Measurements from ENCODE around the gene VASH2. TPM values are rescaled to one million over a fixed set of nuclear protein-coding genes. Genes with fewer than 3 reads are reported as not detected.
A peak's percentile ranks its signal among the peaks of the same experiment; 100 is the strongest.

VASH2 gene
- total RNA-seq, 1 experiment from 2014 or later, result 303 TPM

DNA sequence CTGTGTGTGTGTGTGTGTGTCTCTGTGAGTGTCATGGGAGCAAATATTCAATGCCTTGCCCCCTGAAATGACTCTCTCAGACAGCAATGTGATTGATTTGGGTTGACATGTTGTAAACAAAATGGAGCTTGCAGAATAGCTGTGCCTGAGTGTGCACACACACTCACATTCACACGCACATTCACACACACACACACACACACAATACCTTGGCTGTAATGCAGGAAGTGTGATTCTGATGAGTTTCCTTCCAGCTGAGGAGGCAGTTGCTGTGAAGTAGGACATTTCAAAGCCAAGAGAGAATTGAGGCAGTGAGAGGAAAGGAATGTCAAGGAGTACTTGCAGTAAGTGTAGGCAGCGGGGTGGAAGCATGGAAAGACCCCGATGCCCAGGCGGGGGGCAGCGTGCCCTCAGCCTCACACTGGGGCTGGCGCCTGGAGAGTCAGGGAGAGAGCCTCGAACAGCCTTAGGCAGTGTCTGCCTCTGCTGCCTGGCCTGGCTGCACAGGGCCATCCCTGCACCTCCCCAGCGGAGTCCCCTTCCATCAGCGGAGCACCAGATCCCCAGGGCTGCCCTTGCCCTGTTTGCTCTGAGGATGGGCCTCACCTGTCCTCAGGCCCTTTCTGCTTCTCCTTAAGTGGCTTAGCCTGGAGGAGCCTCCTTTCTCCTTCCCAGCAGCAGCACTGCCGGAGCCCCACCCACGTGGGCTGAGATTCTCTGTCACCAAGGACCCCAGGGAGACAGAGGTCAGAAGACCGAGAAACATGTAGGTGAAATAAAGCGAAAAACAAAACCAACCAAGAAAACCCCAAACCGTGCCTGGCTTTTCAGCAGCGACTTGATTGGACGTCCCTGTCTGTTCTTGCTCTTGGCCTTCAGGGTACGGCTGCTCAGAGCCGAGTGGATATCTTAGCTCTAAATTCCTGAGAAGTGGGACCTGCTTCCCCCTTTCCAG, 9.2 kb downstream of the VASH2 start:
- Mint-ChIP-seq H3K4me3 (no peak overlapping the region), H3K27ac (peak overlapping the region; percentile 89), H3K9me3 (no peaks in the 10 kb centered on the region), H3K36me3 (peaks cover 100% of the 10 kb centered on the region), H3K27me3 (ENCODE audit: low read depth) (no peaks in the 10 kb centered on the region), H3K4me1 (peaks cover 81% of the 10 kb centered on the region)
- TF ChIP-seq, protein P1, sequence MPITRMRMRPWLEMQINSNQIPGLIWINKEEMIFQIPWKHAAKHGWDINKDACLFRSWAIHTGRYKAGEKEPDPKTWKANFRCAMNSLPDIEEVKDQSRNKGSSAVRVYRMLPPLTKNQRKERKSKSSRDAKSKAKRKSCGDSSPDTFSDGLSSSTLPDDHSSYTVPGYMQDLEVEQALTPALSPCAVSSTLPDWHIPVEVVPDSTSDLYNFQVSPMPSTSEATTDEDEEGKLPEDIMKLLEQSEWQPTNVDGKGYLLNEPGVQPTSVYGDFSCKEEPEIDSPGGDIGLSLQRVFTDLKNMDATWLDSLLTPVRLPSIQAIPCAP (CRISPR knock-in tag; IDR thresholded peaks at IDR 0.05), result no peak
- no peak for TF ChIP-seq HMGA2 (CRISPR knock-in tag; IDR thresholded peaks at IDR 0.05)
- TF ChIP-seq ATF2 (CRISPR knock-in tag; IDR thresholded peaks at IDR 0.05; ENCODE audit: borderline replicate concordance, low read depth), result no peak
- TF ChIP-seq, protein P2, sequence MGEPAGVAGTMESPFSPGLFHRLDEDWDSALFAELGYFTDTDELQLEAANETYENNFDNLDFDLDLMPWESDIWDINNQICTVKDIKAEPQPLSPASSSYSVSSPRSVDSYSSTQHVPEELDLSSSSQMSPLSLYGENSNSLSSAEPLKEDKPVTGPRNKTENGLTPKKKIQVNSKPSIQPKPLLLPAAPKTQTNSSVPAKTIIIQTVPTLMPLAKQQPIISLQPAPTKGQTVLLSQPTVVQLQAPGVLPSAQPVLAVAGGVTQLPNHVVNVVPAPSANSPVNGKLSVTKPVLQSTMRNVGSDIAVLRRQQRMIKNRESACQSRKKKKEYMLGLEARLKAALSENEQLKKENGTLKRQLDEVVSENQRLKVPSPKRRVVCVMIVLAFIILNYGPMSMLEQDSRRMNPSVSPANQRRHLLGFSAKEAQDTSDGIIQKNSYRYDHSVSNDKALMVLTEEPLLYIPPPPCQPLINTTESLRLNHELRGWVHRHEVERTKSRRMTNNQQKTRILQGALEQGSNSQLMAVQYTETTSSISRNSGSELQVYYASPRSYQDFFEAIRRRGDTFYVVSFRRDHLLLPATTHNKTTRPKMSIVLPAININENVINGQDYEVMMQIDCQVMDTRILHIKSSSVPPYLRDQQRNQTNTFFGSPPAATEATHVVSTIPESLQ (CRISPR knock-in tag; IDR thresholded peaks at IDR 0.05), result no peak
- TF ChIP-seq, protein P3, sequence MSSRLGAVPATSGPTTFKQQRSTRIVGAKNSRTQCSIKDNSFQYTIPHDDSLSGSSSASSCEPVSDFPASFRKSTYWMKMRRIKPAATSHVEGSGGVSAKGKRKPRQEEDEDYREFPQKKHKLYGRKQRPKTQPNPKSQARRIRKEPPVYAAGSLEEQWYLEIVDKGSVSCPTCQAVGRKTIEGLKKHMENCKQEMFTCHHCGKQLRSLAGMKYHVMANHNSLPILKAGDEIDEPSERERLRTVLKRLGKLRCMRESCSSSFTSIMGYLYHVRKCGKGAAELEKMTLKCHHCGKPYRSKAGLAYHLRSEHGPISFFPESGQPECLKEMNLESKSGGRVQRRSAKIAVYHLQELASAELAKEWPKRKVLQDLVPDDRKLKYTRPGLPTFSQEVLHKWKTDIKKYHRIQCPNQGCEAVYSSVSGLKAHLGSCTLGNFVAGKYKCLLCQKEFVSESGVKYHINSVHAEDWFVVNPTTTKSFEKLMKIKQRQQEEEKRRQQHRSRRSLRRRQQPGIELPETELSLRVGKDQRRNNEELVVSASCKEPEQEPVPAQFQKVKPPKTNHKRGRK (CRISPR knock-in tag; IDR thresholded peaks at IDR 0.05; ENCODE audit: borderline replicate concordance), result no peak
- ATAC-seq (no peak), DNase-seq (ENCODE audit: low spot score) (no peak)
- ChIA-PET POLR2A (interaction anchor here (1.6 kb wide), 1 partner anchor 8 kb away, joined by 4 read pairs; no protein-coding TSS in a partner anchor), CTCF (interaction anchor here (0.6 to 2.5 kb wide), 5 partner anchors 8 to 352 kb away, joined by 3 to 19 read pairs (median 4); no protein-coding TSS in a partner anchor)

DNA sequence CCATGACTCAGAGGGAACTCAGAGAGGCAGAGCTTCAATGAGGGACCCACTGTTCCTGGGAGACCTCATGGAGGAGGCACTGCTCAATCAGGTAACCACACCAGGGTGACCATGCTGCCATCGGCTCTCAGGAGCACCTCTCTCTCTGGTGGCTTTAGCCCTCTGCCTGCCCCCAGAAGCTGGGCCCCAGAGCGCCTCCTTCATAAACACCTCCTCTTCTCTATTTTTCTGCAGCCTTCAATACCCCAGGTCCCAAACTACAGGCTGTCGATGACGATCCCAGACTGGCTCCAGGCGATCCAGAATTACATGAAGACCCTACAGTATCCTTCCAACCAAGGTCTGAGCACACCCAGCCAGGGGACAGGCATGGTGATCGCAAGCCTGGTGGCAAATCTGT, 10.6 kb downstream of the VASH2 start:
- peaks cover 100% of the 10 kb centered on the region for H3K36me3 Mint-ChIP-seq
- H3K4me1 Mint-ChIP-seq, result peaks cover 79% of the 10 kb centered on the region
- no peak overlapping the region for H3K4me3 Mint-ChIP-seq
- ATAC-seq (no peak), DNase-seq (ENCODE audit: low spot score) (no peak)
- H3K9me3 Mint-ChIP-seq, result no peaks in the 10 kb centered on the region
- ChIA-PET POLR2A (no interaction called here), CTCF (no interaction called here)
- H3K27ac Mint-ChIP-seq, result peak overlapping the region; percentile 75
- TF ChIP-seq, protein P4, sequence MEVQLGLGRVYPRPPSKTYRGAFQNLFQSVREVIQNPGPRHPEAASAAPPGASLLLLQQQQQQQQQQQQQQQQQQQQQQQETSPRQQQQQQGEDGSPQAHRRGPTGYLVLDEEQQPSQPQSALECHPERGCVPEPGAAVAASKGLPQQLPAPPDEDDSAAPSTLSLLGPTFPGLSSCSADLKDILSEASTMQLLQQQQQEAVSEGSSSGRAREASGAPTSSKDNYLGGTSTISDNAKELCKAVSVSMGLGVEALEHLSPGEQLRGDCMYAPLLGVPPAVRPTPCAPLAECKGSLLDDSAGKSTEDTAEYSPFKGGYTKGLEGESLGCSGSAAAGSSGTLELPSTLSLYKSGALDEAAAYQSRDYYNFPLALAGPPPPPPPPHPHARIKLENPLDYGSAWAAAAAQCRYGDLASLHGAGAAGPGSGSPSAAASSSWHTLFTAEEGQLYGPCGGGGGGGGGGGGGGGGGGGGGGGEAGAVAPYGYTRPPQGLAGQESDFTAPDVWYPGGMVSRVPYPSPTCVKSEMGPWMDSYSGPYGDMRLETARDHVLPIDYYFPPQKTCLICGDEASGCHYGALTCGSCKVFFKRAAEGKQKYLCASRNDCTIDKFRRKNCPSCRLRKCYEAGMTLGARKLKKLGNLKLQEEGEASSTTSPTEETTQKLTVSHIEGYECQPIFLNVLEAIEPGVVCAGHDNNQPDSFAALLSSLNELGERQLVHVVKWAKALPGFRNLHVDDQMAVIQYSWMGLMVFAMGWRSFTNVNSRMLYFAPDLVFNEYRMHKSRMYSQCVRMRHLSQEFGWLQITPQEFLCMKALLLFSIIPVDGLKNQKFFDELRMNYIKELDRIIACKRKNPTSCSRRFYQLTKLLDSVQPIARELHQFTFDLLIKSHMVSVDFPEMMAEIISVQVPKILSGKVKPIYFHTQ (CRISPR knock-in tag; IDR thresholded peaks at IDR 0.05), result 0 out of 2 replicates have a peak, but pooled peaks have one; percentile 23
- TF ChIP-seq, protein P5, sequence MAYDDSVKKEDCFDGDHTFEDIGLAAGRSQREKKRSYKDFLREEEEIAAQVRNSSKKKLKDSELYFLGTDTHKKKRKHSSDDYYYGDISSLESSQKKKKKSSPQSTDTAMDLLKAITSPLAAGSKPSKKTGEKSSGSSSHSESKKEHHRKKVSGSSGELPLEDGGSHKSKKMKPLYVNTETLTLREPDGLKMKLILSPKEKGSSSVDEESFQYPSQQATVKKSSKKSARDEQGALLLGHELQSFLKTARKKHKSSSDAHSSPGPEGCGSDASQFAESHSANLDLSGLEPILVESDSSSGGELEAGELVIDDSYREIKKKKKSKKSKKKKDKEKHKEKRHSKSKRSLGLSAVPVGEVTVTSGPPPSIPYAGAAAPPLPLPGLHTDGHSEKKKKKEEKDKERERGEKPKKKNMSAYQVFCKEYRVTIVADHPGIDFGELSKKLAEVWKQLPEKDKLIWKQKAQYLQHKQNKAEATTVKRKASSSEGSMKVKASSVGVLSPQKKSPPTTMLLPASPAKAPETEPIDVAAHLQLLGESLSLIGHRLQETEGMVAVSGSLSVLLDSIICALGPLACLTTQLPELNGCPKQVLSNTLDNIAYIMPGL (CRISPR knock-in tag; IDR thresholded peaks at IDR 0.05), result no peak
- no peaks in the 10 kb centered on the region for H3K27me3 Mint-ChIP-seq (ENCODE audit: low read depth)

DNA sequence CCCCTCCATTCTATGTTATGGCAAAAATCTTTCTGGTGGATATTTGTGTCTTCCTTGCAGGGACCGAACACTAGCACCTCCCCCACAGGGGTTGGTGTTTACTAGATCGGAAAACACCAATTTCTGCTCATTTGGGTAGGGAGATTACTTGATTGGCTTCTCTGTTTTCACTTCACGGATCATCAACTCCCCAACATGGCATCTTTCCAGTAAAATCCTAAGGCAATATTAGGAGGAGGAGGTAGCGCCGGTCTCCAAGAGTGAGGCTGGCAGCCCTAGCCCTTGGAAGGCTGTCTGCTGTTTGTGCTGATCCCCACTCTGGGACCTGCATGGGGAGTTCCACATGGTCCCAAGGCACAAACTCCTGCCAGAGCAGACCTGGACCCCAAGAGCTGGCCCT, 12.2 kb downstream of the VASH2 start:
- Mint-ChIP-seq H3K4me3 (no peak overlapping the region), H3K27me3 (ENCODE audit: low read depth) (no peaks in the 10 kb centered on the region), H3K4me1 (peaks cover 81% of the 10 kb centered on the region), H3K9me3 (no peaks in the 10 kb centered on the region), H3K27ac (peak overlapping the region; percentile 85), H3K36me3 (peaks cover 100% of the 10 kb centered on the region)
- ATAC-seq, result no peak
- no peak for DNase-seq (ENCODE audit: low spot score)
- POLR2A ChIA-PET, result no interaction called here
- CTCF ChIA-PET, result no interaction called here
- no peak for TF ChIP-seq ATF2 (CRISPR knock-in tag; IDR thresholded peaks at IDR 0.05; ENCODE audit: borderline replicate concordance, low read depth)
- TF ChIP-seq NFATC4 (CRISPR knock-in tag; IDR thresholded peaks at IDR 0.05), result no peak
- TF ChIP-seq RORB (CRISPR knock-in tag; IDR thresholded peaks at IDR 0.05), result no peak
- TF ChIP-seq, protein P6, sequence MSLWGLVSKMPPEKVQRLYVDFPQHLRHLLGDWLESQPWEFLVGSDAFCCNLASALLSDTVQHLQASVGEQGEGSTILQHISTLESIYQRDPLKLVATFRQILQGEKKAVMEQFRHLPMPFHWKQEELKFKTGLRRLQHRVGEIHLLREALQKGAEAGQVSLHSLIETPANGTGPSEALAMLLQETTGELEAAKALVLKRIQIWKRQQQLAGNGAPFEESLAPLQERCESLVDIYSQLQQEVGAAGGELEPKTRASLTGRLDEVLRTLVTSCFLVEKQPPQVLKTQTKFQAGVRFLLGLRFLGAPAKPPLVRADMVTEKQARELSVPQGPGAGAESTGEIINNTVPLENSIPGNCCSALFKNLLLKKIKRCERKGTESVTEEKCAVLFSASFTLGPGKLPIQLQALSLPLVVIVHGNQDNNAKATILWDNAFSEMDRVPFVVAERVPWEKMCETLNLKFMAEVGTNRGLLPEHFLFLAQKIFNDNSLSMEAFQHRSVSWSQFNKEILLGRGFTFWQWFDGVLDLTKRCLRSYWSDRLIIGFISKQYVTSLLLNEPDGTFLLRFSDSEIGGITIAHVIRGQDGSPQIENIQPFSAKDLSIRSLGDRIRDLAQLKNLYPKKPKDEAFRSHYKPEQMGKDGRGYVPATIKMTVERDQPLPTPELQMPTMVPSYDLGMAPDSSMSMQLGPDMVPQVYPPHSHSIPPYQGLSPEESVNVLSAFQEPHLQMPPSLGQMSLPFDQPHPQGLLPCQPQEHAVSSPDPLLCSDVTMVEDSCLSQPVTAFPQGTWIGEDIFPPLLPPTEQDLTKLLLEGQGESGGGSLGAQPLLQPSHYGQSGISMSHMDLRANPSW (CRISPR knock-in tag; conservative IDR thresholded peaks at IDR 0.05; ENCODE audit: low read depth), result no peak
- TF ChIP-seq E2F1 (CRISPR knock-in tag; IDR thresholded peaks at IDR 0.05), result no peak
- TF ChIP-seq ATF1 (CRISPR knock-in tag; IDR thresholded peaks at IDR 0.05), result no peak

Measured in WTC11 (cell line).